Measurements from ENCODE around the gene SEPTIN6.

GRCh38 chrX:119728487-119728886 lies 35.5 kb upstream of the SEPTIN6 start:
- TF ChIP-seq CTCF (IDR thresholded peaks at IDR 0.05): no peak
- no peak for TF ChIP-seq ZFX (IDR thresholded peaks at IDR 0.05; ENCODE audit: borderline replicate concordance)

All from 22Rv1 (cell line).